Fibroblast of pulmonary artery (primary cell): ENCODE measurements around the gene BCDIN3D.

ENCODE experiments used
- DNase-seq: peaks from one replicate; pipeline ENCODE4 v3.0.0-alpha.2; 2010; ENCODE audit warnings: low read depth
- H3K4me3 ChIP-seq: replicated peaks from 2 replicates; pipeline ENCODE4 v1.5.1; 2011; ENCODE audit warnings: low read depth, mild to moderate bottlenecking, control low read depth, low read length, moderate library complexity
- TF ChIP-seq, protein P1 (sequence below): IDR thresholded peaks from 2 replicates; pipeline ENCODE4 v1.5.1; 2011; ENCODE audit warnings: mild to moderate bottlenecking, control low read depth, low read length, inconsistent platforms; ENCODE audit errors: missing control alignments

Gene BCDIN3D

GRCh38 chr12:49870501-49871262, 27.8 kb upstream of the BCDIN3D start:
- no peak overlapping the region for H3K4me3 ChIP-seq
- TF ChIP-seq, protein P1, sequence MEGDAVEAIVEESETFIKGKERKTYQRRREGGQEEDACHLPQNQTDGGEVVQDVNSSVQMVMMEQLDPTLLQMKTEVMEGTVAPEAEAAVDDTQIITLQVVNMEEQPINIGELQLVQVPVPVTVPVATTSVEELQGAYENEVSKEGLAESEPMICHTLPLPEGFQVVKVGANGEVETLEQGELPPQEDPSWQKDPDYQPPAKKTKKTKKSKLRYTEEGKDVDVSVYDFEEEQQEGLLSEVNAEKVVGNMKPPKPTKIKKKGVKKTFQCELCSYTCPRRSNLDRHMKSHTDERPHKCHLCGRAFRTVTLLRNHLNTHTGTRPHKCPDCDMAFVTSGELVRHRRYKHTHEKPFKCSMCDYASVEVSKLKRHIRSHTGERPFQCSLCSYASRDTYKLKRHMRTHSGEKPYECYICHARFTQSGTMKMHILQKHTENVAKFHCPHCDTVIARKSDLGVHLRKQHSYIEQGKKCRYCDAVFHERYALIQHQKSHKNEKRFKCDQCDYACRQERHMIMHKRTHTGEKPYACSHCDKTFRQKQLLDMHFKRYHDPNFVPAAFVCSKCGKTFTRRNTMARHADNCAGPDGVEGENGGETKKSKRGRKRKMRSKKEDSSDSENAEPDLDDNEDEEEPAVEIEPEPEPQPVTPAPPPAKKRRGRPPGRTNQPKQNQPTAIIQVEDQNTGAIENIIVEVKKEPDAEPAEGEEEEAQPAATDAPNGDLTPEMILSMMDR, result no peak
- no peak for DNase-seq

DNA sequence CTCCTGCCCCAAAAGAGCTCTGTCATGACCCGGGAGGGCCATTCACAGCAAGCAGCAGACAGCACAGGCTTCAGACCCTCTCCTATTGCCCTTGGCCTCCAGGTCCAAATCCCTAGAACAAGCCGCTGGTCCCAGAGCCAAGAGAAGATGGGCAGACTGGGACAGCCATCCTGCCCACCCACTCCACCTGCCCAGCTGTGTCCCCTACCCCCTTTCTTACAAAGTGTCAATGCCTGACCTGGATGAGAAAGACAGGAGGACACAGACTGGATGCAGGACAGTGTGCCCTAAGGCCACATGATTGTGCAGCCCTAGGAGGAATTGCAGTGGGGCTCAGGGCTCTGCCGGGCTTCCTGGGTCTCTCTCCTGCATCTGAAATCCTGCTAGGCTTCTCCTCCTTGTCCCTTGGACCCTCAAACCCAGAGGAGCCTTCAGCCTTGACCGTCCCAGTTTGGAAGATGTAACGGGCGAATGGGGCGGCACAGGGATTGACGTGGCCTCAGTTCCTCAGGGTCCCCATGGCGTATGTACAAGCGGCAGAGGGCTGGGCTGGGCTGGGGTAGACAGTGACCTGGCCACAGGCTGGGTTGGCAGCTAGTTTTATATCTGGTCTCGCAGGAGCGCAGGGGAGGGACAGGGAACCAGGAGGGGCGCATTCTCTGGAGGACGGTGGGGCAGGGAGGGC, 27.1 kb upstream of the BCDIN3D start:
- no peak for DNase-seq
- H3K4me3 ChIP-seq, result no peak overlapping the region
- TF ChIP-seq, protein P1, result no peak

DNA sequence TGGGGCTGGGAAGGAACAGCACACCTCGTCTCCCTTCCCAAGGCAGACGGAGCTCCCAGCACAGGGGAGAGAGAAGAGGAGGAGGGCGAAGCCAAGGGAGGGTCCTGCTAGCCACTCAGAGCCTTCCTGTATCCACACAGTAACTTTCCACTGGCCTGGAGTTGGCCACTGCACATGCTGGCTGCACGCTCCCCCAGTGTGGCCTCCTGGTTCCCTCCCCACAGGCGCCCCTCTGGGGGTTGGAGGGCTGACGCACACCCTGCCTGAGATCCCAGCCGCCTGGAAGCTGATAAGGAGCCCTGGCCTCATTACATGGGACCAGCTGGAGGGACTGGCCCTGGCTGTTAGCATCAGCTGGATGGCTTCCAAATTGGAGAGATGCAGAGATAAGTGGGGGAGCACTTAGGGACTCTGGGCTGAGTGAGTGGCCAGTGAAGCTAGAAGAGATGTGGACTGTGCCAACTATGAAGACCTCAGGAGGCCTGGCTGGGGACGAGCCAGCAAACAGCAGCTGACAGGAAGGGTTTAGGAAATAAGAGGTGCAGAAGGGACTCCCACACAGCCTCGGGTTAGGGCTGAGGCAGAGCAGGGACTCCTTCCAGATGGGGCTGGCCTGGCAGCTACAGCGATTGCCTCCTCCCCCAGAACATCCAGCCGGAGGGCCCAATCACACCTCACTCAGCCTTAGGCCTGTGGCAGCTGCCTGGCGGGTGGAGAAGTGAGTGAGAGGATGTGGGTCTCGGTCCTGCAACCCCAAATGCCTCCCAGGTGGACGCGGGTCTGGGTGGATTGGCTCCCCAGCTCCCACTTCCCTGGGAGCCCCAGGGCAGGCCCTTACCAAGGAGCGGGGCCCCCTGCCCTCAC, 26.3 kb upstream of the BCDIN3D start:
- H3K4me3 ChIP-seq, result no peak overlapping the region
- TF ChIP-seq, protein P1, result no peak
- DNase-seq, result peak; percentile 100

DNA sequence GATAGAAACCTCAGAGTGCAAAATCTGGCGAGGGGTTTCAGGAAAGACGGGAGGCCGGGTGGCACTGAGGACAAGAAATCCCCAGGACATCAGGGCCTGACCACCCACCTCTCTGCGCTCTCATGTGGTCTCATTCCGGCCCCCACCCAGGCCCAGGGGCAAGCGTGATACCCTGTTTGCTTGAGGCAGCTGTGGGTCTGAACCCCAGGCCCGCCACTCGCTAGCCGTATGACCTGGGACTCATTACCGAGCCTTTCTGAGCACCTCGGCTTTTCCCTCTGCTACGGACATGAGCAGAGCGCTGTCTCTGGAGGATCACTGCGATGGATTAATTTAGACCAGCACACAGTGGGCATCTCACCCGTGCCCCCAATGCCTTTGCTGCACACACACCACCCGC, 25.5 kb upstream of the BCDIN3D start:
- DNase-seq, result no peak
- no peak overlapping the region for H3K4me3 ChIP-seq
- TF ChIP-seq, protein P1, result no peak

DNA sequence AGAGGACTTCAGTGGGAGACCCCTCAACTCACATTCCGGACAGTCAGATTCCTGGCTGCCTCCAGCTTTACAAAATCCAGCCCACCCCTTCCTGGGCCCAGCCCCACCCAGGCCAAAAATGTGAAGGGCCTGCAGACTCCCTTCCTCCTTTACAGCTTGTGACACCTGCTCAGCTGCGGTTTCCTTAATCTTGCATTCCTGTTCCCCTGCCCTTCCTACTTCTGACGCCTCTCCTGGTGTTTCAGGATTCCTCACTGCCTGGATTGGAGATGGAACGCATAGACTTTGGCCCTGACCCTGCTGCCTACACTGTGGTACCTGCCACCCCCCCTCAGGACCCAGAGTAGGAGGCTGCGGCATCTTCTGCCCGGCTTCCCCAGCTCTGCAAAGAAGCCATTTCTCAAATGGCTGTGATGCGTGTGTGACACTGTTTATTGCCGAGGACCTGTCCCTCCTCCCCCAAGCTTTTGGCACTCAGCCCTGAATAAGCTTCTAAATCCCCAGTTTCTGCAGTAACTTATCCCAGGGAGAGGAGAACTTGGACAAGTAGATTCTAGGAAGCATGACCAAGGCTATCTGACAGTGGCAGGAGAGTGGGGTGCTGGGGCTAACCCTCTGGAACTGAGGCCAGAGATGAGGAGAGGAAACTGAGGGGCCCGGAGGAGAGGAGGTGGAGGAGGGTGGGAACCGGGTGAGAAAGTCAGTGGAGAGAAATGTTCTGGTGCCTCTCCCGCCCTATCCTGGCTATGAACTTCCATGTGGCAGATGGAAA, 24.9 kb upstream of the BCDIN3D start:
- TF ChIP-seq, protein P1, result no peak
- H3K4me3 ChIP-seq, result no peak overlapping the region
- DNase-seq, result peak; percentile 43

- DNase-seq, result peak; percentile 67
- TF ChIP-seq, protein P1, result peak; percentile 96
- H3K4me3 ChIP-seq, result no peak overlapping the region
Measured at GRCh38 chr12:49866859-49867569, 24.1 kb upstream of the BCDIN3D start.
